ENCODE data around the gene SHISA9. TPM values are rescaled to one million over a fixed set of nuclear protein-coding genes. Genes with fewer than 3 reads are reported as not detected.

The SHISA9 gene
- total RNA-seq, 1 experiment from 2014 or later: 0.29 TPM

DNA sequence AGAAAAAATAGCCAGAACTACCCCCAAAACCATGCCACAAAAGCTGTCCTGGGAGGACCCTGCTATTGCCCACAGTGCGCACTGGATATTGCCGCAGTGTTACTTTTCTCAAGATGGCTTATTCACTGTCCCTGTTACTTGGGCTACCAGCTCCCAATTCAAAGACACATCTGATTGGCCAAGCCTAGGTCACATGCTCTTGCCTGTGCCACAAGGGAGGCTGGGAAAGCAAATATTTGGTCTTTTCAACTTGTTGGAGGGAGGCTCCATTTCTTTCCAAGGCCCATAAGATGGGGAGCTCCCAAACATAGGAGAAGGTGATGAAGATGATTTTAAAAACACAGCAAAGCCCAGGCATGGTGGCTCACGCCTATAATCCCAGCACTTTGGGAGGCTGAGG, 257.0 kb downstream of the SHISA9 start:
- H3K27me3 Mint-ChIP-seq (ENCODE audit: insufficient read depth, unreplicated experiment): peaks cover 10% of the 10 kb centered on the region
- TF ChIP-seq, protein P1, sequence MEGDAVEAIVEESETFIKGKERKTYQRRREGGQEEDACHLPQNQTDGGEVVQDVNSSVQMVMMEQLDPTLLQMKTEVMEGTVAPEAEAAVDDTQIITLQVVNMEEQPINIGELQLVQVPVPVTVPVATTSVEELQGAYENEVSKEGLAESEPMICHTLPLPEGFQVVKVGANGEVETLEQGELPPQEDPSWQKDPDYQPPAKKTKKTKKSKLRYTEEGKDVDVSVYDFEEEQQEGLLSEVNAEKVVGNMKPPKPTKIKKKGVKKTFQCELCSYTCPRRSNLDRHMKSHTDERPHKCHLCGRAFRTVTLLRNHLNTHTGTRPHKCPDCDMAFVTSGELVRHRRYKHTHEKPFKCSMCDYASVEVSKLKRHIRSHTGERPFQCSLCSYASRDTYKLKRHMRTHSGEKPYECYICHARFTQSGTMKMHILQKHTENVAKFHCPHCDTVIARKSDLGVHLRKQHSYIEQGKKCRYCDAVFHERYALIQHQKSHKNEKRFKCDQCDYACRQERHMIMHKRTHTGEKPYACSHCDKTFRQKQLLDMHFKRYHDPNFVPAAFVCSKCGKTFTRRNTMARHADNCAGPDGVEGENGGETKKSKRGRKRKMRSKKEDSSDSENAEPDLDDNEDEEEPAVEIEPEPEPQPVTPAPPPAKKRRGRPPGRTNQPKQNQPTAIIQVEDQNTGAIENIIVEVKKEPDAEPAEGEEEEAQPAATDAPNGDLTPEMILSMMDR (IDR thresholded peaks at IDR 0.05; ENCODE audit: insufficient read depth in 1 of 2, low read depth in 1 of 2, low read length in 1 of 2, severe bottlenecking in 1 of 2, unreplicated experiment in 1 of 2): no peak
- no TSS peak for BruUV-seq (replicated peaks)
- ChIA-PET CTCF (no interaction called here), POLR2A (no interaction called here)
- no peaks in the 10 kb centered on the region for H3K4me1 Mint-ChIP-seq (ENCODE audit: low read depth, unreplicated experiment)
- Histone ChIP-seq H3K4me3 (ENCODE audit: low read depth, low read length) (no peak overlapping the region), H3K9me3 (no peaks in the 10 kb centered on the region), H3K27me3 (replicated peaks; ENCODE audit: control insufficient read depth, insufficient read depth, low read length) (peaks cover 1% of the 10 kb centered on the region; the same call in 1 of the 2 replicates), H3K4me1 (no peaks in the 10 kb centered on the region), H3K36me3 (ENCODE audit: control insufficient read depth, insufficient read depth, low read length) (no peaks in the 10 kb centered on the region)
- no peaks in the 10 kb centered on the region for H3K36me3 Mint-ChIP-seq (ENCODE audit: insufficient read depth, unreplicated experiment)
- intact Hi-C loops (cut with micrococcal nuclease; ENCODE audit: unreplicated experiment): no loop called here
- no peak for DNase-seq
- H3K9me3 Mint-ChIP-seq (ENCODE audit: unreplicated experiment): no peaks in the 10 kb centered on the region
- H3K27ac Mint-ChIP-seq (ENCODE audit: unreplicated experiment): no peak overlapping the region
- no peak overlapping the region for H3K4me3 Mint-ChIP-seq (ENCODE audit: unreplicated experiment)

DNA sequence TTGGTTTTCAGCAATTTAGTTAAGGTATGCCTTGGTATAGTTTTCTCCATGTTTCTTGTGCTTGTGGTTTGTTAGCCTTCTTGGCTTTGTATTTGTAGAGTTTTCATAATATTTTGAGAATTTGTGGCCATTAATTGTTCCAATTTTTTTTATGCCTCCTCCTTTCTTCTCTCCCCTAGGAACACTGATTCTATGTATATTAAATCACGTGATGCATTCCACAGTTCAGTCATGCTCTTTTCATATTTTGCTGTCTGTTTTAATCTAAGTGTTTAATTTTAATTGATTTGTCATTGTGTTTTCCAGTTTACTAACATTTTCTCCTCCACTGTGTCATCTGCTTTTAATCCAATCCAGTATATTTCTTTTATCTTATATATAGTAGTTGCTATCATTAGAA, 263.6 kb downstream of the SHISA9 start:
- H3K27ac Mint-ChIP-seq (ENCODE audit: unreplicated experiment): no peak overlapping the region
- intact Hi-C loops (cut with micrococcal nuclease; ENCODE audit: unreplicated experiment): no loop called here
- H3K27me3 Mint-ChIP-seq (ENCODE audit: insufficient read depth, unreplicated experiment): peaks cover 11% of the 10 kb centered on the region
- Histone ChIP-seq H3K4me3 (ENCODE audit: low read depth, low read length) (no peak overlapping the region), H3K27me3 (replicated peaks; ENCODE audit: control insufficient read depth, insufficient read depth, low read length) (no peaks in the 10 kb centered on the region), H3K36me3 (ENCODE audit: control insufficient read depth, insufficient read depth, low read length) (no peaks in the 10 kb centered on the region), H3K4me1 (no peaks in the 10 kb centered on the region), H3K9me3 (no peaks in the 10 kb centered on the region; the same call in 1 of the 2 replicates)
- H3K4me1 Mint-ChIP-seq (ENCODE audit: low read depth, unreplicated experiment): no peaks in the 10 kb centered on the region
- DNase-seq: no peak
- H3K9me3 Mint-ChIP-seq (ENCODE audit: unreplicated experiment): peaks cover 7% of the 10 kb centered on the region
- POLR2A ChIA-PET: no interaction called here
- H3K36me3 Mint-ChIP-seq (ENCODE audit: insufficient read depth, unreplicated experiment): peaks cover 5% of the 10 kb centered on the region
- CTCF ChIA-PET: no interaction called here
- TF ChIP-seq, protein P1 (IDR thresholded peaks at IDR 0.05; ENCODE audit: insufficient read depth in 1 of 2, low read depth in 1 of 2, low read length in 1 of 2, severe bottlenecking in 1 of 2, unreplicated experiment in 1 of 2): no peak
- H3K4me3 Mint-ChIP-seq (ENCODE audit: unreplicated experiment): no peak overlapping the region
- no TSS peak for BruUV-seq (replicated peaks)

DNA sequence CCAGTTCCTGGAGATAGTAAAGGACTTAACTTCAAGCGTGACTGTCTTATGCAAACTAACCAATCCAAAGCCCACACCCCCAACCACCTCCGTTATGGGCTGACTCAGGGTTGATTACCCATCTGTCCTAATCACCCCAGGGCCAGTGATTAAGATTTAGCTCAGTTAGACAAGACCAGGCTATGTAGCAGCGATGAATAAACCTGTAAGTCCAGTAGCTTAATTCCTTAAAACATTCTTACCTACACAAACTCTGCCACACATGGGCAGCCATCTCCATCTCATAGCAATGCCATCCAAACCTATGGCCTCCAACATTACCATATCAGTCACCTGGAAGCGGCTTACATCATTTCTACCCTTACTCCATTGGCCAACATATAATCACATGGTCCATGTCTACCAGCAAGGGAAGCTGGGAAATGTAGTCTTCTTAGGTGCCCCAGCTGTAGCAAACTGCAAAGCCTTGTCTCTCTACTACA, 266.7 kb downstream of the SHISA9 start:
- H3K27me3 Mint-ChIP-seq (ENCODE audit: insufficient read depth, unreplicated experiment): peaks cover 6% of the 10 kb centered on the region
- peaks cover 5% of the 10 kb centered on the region for H3K36me3 Mint-ChIP-seq (ENCODE audit: insufficient read depth, unreplicated experiment)
- H3K27me3 ChIP-seq (replicated peaks; ENCODE audit: control insufficient read depth, insufficient read depth, low read length): no peaks in the 10 kb centered on the region
- H3K4me3 ChIP-seq (ENCODE audit: low read depth, low read length): no peak overlapping the region
- POLR2A ChIA-PET: no interaction called here
- H3K27ac Mint-ChIP-seq (ENCODE audit: unreplicated experiment): no peak overlapping the region
- H3K9me3 Mint-ChIP-seq (ENCODE audit: unreplicated experiment): peaks cover 7% of the 10 kb centered on the region
- no peaks in the 10 kb centered on the region for H3K36me3 ChIP-seq (ENCODE audit: control insufficient read depth, insufficient read depth, low read length)
- BruUV-seq (replicated peaks): no TSS peak
- H3K4me1 Mint-ChIP-seq (ENCODE audit: low read depth, unreplicated experiment): no peaks in the 10 kb centered on the region
- CTCF ChIA-PET: no interaction called here
- no peaks in the 10 kb centered on the region for H3K4me1 ChIP-seq
- H3K9me3 ChIP-seq: no peaks in the 10 kb centered on the region; the same call in 1 of the 2 replicates
- DNase-seq: no peak
- H3K4me3 Mint-ChIP-seq (ENCODE audit: unreplicated experiment): no peak overlapping the region
- TF ChIP-seq, protein P1 (IDR thresholded peaks at IDR 0.05; ENCODE audit: insufficient read depth in 1 of 2, low read depth in 1 of 2, low read length in 1 of 2, severe bottlenecking in 1 of 2, unreplicated experiment in 1 of 2): no peak
- intact Hi-C loops (cut with micrococcal nuclease; ENCODE audit: unreplicated experiment): no loop called here
